NCI-H1105 treated with DMSO at 0.1 percent for 48 hours (cell line): ENCODE measurements around the gene KRTAP12-4.
"Not testable (repeated sequence)": the region's sequence is repeated elsewhere in the genome, so short reads cannot be mapped to it uniquely, and the experiment has no call there.

Source experiments
- DNase-seq: peaks from one replicate; lab custom pipeline; 2025; lab: John Stamatoyannopoulos, UW

The KRTAP12-4 gene

DNA sequence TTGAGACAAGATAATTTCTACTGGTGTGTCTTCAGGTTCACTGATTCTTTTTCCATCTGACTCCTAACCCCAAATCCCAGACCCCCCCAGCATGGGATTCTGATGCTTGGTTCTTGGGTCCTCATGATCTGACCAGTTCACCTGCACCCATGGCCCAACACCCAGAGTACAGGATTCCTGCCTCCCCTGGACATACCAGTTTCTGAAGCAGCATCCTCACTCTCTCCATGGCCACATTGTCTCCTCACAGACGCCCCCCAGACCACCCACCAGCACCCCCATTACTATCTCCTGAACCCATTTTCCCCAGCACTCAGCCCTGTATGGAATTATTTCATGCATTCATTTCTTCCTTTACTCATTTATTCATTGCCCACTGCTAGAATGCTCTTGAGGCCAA lies 2.4 kb upstream of the KRTAP12-4 start:
- no peak for DNase-seq

DNA sequence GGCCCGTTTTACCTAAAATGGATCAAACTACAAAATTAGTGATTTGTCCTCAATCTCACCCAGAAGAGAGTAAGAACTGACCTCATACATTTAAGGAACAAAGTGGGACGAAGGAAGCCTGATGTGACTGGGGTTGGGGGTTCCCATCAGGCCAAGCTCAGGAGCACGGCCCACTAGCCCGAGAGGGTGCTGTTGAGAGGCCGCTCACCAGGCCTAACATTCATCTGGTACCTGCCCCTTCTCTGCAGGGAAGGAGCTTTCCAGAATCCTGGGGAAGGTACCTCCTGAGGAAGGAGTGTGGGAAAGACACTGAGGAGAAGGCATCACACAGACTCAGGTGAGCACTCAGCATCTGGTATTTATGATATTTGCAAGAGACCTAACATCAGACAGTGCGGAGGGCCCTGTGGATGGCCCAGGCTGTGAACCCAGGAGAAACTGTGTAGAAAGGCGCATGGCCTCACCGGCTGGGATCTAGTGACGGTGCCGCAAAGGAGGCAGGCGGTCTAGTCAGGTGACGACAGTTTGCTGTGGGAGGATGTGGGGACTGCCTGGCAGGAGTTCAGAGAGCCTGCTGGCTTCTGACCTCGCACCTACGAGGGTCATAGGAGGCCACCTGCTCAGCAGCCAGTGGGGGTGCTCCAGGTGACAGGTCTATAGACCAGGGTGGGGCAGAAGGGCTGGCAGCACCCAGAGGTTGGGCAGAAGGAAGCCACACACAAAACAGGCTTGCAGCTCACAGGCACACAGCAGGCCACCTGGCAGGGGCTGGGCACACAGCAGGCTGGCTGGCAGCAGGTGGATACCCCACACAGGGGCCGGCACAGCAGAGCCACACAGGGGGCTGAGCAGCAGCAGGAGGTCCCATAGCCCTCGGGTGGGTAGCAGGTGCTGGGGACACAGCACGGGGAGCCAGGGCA lies 543 bp downstream of the KRTAP12-4 start:
- no peak for DNase-seq

DNA sequence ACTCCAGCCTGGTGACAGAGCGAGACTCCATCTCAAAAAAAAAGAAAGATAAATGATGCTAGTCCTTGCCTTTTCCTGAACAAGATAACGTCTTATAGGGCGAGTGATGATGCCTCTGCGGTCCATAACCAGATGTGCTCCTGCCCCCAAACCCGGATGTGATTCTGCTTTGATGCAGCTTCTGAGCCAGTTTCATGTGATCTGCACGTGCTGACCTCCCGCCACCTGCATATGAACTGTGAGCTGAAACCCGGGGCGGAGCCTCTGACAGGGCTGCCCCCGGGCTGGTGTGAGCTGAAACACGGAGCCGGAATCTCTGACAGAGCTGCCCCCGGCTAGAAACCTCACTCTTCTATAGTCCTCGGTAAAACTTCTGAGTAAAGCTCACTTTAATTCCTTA lies 1.3 kb downstream of the KRTAP12-4 start:
- no peak for DNase-seq

DNA sequence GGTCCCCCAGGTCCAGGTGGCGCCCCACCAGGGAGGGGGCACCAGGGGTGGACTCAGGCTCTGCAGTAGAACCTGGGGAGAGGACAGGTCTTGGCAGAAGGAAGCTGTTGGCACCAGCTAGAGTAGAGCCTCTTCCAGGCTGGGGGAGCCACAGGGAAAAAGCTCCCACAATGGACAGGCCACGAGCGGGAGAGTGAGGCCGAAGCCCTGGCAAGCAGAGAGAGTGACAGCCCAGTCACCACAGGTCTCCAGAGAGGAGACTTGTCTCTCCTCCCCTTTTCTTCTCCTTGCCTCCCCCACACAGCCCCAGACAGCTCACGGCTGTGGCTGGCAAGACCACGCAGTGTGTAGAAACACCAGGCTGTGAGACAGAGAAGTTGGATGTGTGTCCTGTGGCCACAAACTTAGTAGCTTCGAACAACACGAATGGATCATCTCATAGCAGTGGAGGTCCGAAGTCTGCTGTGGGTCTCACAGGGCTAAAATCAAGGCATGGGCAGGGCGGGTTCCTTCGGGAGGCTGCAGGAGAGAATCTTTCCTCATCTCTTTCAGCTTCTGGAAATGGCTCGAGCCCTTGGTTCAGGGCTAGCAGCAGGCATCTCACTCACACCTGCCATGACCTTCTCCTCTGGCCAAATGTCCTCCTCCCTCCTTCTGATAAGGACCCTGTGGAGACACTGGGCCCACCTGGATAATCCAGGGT lies 3.3 kb downstream of the KRTAP12-4 start:
- no peak for DNase-seq

DNA sequence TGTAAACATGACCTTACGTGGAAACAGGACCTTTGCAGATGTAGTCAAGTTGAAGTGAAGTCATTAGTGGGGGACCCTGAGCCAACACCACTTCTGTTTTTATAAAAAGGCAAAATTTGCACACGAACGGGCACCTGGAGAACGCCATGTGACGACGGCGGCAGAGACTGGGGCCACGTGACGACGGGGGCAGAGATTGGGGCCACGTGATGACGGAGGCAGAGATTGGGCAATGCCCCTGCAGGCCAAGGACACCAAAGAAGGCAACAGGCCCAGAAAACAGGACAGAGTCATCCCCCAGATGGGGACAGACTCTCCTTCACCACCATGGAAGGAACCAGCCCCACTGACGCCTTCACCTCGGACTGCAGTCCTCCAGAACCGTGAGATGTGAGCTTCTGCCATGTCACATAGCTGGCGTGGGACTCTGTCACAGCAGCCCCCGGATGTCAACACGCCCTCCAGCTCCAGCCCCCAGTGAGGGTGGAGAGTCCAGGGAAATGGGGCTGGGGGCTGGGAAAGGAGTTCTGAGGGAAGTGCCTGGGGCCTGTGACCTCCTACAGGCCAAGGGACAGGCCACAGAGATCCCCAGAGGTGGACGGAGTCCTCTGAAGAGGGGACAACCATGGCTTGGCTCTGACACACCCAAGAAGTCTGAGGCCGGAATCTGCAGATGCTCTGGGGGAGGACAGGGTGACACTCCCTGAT lies 4.0 kb downstream of the KRTAP12-4 start:
- no peak for DNase-seq

DNA sequence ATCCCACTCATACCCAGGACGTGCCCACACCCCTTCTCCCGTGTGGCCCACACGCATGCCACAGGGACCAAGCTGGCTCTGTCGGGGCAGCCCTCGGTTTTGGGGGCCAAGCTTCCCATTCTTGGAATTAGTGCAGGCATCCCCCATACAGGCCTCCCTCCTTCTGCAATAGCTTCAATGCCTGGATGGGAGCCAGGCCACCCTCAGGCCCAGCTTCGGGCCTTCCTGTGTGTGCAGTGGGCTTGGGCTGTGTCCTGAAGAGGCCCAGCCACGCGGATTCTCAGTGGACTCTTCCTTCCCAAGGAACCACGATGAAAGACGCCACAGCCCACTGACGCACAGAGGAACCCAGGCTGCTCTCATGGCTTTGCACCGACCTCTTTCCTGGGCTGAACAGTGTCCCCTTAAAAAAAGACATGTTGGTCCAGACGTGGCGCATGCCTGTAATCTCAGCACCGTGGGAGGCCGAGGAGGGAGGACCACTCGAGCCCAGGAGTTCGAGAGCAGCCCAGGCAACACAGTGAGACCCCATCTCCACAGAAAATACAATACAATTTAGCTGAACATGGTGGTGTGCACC lies 4.8 kb downstream of the KRTAP12-4 start:
- DNase-seq, result no peak

DNA sequence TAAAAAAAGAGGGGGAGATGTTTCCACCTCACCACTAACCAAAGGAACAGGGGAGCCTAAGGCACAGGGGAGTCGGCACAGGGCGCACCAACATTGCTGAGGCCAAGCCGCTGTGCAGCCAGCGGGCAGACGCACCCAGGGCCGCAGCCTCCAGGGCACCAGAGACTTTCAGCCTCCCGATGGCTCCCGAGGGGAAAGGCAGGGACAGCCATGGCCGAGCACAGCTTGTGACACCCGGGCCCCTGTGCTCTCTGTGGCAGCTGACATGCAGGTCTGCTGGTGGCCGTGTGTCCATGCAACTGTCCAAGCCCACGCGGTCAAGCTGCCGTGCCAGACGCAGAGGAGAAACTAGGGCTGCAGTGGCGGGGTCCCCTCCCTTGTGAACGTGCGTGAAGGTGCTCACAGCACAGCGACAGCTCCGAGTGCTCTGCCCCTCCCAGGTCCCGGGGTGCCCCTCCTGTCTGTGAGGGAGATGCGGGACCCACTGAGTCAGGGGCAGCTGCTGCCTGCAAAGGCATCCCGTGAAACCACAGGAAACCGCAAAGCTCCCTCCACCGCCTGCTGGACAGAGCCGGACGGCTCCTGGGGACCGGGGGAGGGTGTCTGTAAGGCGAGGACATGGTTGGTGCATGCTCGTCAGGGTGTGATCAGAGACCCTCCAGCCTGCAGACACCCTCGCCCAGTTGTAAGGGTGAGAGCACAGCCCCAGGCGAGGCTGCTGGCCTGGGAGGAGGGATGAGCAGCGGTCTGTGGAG lies 5.7 kb downstream of the KRTAP12-4 start:
- no peak for DNase-seq

DNA sequence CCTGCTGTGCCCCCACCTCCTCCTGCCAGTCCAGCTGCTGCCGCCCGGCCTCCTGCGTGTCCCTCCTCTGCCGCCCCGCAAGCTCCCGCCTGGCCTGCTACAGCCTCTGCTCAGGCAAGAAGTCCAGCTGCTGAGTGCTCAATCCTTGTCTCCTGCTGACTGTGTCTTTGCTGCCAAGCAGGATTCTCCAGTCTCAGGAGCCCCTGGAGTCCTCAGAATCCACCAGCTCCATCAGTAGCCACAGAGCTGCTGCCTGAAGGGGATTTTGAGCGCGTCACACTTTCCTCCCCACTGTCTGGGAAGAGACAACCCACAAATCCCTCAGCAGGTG lies 7.3 kb downstream of the KRTAP12-4 start:
- no peak for DNase-seq

DNA sequence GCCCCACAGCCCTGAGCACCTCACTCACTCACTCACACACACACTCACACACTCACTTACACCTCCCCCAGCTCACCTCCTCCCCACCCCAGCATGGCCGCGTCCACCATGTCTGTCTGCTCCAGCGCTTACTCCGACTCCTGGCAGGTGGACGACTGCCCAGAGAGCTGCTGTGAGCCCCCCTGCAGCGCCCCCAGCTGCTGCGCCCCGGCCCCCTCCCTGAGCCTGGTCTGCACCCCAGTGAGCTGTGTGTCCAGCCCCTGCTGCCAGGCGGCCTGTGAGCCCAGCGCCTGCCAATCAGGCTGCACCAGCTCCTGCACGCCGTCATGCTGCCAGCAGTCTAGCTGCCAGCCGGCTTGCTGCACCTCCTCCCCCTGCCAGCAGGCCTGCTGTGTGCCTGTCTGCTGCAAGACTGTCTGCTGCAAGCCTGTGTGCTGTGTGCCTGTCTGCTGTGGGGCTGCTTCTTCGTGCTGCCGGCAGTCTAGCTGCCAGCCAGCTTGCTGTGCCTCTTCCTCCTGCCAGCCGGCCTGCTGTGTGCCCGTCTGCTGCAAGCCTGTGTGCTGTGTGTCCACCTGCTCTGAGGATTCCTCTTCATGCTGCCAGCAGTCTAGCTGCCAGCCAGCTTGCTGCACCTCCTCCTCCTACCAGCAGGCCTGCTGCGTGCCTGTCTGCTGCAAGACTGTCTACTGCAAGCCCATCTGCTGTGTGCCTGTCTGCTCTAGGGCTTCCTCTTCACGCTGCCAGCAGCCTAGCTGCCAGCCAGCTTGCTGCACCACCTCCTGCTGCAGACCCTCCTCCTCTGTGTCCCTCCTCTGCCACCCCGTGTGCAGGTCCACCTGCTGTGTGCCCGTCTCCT lies 7.9 kb downstream of the KRTAP12-4 start, which contains the start of gene KRTAP10-11:
Gene KRTAP10-11 (plus strand): TSS at position 49 of the 856 bp plus-strand sequence. CDS start 45 bp downstream, at position 94.
- DNase-seq, result not testable (repeated sequence)

DNA sequence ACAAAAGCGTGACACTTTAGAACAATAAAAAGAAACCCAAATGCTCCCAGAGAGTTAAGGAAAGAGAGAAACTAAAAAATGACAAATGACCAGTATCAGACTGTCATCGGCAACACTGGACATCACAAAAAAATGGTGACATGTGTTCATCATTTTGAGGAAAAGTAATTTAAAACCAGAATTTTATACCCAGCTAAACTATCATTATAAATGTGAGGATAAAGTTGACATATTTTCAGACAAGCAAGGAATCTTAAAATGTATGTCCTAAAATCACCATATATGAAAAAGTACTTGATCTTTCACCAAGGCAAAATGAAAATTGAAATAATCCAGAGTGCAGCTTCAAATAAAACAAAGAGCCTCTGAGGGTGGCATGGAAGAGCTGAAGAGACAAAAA lies 9.6 kb downstream of the KRTAP12-4 start:
- no peak for DNase-seq

DNA sequence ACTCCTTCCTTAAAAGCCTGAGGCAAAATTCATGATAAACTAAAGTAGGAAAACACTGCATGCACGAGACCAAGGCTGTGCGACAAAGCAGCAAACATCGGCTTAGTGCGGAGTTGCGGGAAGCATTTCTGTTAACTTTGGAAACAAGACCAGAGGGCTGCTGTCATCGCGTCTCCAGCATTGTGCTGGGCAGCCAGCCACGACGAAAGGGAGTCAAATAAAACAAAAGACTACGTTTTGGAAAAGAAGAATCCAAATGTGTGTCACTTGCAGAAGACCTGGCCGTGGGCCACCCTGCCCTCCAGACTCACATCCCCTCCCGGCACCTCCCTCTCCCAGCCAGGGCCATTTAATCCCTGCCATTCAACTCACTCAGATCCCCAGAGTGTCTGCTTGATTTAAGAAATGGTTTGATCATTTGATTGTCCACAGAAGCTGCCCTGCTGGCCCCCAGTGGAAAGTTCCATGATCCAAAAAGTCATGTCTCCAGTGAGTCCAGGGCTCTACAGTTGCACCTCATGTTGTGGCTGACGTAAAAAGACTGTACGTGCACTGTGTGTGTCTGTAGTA lies 10.6 kb downstream of the KRTAP12-4 start:
- DNase-seq, result no peak

DNA sequence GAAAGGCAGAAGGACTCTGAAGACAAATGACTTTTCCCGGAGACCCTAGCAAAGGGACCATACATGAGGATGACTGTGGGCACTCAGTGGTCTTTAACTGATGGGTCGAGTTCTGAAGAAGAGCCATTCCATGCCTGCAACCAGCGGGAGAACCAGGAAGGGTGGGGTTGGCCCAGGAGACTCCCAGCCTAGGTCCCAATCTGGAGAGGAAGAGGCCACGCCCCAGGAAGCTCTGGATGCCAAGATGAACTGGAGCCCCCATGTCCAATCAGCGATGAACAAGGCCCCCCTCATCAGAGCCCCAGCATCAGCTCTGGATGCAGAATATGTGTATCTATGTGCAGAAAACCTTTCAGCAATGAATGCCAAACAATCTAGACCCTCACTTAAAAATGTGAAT lies 13.7 kb downstream of the KRTAP12-4 start:
- DNase-seq, result no peak

DNA sequence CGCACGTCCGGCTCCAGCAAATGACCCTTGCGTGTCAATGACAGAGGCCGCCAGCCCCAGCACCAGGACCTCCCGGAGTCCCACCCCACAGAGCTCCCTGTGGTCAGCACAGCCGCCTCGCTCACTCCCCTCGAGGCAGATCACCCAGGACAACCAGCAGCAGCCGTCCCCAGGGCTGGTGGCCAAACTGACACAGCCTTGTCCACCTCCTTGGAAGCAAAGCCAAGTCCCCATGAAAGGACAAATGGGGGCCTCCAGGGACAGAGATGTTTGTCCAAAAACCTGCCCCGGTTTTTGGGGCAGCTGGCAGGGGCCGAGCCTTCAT lies 15.2 kb downstream of the KRTAP12-4 start:
- no peak for DNase-seq

DNA sequence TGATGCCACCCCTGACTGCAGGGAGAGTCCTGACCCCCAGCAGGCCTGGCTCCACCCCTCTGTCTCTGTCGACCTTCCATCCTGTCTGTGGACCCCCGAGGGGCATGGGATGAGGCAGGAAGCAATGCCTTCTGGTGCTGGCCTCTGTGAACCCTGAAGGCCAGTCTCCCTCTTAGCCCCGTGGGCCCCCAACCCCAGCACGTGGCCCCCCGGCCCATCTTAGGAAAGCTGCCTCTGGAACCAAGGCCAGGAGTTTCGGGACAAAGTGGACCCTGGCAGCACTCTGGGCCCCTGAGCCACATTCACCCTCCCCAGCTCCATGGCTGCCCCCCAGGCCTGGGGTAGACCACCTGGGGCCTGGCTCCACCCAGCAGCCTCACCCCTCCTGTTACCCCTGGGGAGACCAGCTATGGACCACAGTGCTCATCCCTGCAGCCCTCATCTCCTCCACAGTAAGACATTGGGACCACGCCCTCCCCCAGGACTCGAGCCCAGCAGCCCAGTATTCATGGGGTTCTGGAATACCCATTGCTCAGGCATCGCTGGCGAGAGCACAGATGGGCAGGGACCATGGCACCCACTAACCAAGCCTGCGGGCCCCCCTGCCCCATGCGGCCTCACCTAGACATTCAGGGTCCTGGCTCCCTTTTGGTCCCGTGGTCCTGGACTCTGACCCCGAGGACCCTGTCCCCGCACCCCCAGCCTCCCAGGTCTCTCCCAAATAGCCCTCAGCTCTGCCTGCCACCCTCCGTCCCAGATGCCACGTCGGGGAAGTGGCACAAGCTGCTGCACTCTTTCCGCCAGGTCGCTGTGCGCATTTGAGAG lies 15.7 kb downstream of the KRTAP12-4 start:
- not testable (repeated sequence) for DNase-seq

DNA sequence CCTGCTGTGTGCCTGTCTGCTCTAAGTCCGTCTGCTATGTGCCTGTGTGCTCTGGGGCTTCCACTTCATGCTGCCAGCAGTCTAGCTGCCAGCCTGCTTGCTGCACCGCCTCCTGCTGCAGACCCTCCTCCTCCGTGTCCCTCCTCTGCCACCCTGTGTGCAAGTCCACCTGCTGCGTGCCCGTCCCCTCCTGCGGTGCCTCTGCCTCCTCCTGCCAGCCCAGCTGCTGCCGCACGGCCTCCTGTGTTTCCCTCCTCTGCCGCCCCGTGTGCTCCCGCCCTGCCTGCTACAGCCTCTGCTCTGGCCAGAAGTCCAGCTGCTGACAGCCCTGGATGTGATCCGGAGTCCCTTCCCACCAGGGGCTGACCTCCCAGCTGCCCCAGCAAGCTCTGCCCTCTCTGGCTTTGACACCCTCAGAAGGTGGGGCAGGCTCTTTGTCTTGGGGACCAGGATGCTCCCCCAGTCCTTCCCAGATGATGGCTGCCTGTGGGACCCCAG lies 16.6 kb downstream of the KRTAP12-4 start:
- DNase-seq, result not testable (repeated sequence)

DNA sequence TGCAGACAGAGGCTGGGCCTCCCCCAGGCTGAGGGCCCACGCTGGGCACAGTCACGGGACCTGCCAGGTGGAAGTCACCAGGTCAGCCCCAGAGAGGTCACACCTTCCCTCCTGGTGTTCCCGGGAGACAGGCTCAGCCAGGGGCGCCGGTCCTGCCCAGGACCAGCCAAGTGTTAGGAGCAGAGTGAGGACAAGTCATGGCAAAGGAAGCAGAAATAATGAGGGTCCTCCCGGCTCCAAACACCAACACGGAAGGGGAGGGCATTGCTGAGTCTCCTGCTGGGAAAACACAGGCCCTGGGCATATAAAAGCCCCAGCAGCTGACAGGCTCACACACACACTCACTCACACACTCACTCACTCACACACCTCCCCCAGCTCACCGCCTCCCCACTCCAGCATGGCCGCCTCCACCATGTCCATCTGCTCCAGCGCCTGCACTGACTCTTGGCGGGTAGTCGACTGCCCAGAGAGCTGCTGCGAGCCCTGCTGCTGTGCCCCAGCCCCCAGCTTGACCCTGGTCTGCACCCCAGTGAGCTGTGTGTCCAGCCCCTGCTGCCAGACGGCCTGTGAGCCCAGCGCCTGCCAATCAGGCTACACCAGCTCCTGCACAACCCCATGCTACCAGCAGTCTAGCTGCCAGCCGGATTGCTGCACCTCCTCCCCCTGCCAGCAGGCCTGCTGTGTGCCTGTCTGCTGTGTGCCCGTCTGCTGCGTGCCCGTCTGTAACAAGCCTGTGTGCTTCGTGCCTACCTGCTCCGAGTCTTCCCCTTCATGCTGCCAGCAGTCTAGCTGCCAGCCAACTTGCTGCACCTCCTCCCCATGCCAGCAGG lies 17.2 kb downstream of the KRTAP12-4 start, which contains the start of gene KRTAP10-10:
Gene KRTAP10-10 (plus strand): TSS at position 339 of the 833 bp plus-strand sequence. CDS start 62 bp downstream, at position 401.
- DNase-seq, result no peak

DNA sequence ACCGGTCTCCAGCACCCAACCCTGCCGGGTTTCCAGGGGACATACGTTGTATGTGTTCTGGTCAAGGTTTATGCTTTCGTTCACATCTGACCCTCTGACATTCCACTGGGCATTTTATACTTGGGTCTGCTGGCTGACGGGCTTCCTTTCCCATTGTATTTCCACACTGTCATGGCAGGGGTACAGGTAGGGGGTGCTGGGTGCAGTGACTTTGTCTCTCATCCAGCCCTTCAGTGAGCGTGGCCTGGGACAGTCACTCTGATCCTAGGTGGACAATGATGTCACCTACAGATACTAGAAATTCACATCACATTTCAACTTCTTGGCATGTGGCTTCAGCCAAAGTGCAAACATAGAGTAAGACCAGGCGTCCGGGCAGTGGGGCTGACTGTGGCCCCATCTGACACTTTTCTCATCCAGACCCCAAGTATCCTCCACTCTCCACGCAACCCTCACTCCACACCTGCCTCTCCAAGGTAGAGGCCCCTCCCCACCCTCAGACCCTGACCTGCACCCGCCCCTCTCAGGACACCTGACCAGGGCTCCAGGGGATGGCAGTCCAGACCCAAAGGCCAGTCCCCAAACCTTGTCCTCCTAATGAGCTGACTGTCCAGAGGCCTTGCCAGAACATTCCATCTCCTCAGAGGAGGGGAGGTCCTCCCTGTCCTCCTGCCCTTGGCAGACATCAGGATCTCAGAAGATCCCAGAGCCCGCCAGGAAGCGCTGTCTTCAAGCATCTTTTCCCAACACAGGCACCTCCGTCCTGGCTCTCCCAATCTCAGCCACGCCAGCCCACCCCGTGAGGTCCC lies 18.0 kb downstream of the KRTAP12-4 start:
- no peak for DNase-seq
